HG03521 (cell line): ENCODE results near the gene LDLRAD3.

Source experiments
- ATAC-seq: cut with Tn5 transposase; IDR thresholded peaks from one replicate; pipeline ENCODE4 v1.9.1; 2021; ENCODE audit warnings: mild to moderate bottlenecking, moderate library complexity; ENCODE audit not compliant: unreplicated experiment

LDLRAD3 gene

GRCh38 chr11:36071917-36072500 lies 128.1 kb downstream of the LDLRAD3 start:
- ATAC-seq: no peak

GRCh38 chr11:36073411-36074203 lies 129.7 kb downstream of the LDLRAD3 start:
- no peak for ATAC-seq

DNA sequence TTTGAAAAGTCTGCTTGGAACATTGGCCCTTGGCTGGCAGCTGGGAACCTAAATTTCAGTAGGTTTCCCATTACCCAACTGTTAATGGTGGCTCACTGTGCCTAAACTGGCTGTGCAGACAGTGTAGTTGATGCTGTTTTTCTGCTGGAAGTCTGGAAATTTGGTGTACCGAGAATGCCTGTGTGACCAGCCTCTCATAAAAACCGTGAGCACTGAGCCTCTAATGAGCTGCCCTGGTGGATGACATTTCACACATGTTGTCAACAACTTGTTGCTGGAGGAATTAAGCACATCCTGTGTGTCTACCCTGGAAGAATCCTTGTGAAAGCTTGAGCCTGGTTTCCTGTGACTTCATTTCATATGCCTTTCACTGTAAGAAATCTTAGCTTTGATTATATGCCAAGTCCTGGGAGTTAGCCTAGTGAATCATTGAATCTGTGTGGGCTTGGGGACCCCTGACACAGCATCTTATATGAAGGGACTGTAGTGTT lies 131.1 kb downstream of the LDLRAD3 start:
- ATAC-seq: no peak

GRCh38 chr11:36077368-36077767 lies 133.5 kb downstream of the LDLRAD3 start:
- no peak for ATAC-seq

DNA sequence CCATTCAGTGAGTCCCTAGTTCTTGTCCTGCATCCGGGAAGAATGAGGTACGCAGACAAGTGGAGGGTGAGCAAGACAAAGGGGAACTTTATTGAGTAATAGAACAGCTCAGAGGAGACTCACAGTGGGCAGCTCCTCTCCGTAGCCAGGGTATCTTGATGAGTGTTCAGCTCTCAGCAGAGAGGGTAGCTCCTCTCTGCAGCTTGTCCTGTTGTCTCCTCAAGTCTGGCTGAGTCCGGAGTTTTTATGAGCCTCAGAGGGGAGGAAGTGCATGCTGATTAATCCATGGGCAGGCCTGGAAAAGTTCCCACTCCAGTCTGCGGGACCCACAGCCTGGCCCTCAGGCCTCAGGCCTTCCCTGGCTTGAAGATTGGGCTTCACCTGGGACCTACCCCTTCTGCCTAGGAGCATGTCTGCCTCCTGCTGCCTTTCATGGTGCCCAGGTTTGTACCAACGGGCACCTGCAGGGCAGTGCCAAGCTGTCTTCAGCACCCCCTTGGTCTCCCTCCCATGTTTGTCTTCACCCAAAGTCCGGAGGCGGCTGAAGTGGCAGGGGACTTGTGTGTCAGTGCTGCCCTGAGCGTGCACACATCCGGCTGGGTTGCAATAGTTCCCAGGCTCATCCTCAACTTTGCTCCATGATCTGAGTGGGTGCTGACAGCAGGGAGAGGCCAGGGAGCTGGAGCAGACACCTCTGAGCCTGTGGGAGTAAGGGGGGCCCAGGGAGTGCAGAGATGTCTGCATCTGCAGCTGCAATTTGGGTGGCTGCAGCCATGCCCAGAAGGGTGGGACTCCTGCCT lies 134.2 kb downstream of the LDLRAD3 start:
- ATAC-seq: no peak

DNA sequence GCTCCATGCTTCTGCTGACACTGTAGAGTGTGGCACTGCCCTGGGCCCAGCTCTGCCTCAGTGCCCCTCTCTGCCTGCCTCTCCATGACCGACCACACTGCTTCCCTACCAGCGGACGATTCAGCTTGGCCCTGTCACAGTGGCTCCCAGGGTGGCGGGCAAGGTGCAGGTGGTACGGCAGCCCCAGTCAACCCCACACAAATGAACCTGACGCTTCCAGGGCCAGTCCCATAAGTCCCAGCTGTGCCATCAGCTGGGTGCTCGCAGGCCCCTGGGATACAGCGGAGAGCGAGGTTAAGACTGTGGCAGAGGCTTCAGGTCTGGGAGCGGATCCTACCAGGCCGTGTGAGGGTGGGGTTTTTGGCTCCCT lies 134.8 kb downstream of the LDLRAD3 start:
- no peak for ATAC-seq

GRCh38 chr11:36079878-36080675 lies 136.2 kb downstream of the LDLRAD3 start:
- ATAC-seq: no peak

GRCh38 chr11:36081274-36081945 lies 137.5 kb downstream of the LDLRAD3 start:
- ATAC-seq: no peak

GRCh38 chr11:36086366-36086765 lies 142.5 kb downstream of the LDLRAD3 start:
- ATAC-seq: no peak

DNA sequence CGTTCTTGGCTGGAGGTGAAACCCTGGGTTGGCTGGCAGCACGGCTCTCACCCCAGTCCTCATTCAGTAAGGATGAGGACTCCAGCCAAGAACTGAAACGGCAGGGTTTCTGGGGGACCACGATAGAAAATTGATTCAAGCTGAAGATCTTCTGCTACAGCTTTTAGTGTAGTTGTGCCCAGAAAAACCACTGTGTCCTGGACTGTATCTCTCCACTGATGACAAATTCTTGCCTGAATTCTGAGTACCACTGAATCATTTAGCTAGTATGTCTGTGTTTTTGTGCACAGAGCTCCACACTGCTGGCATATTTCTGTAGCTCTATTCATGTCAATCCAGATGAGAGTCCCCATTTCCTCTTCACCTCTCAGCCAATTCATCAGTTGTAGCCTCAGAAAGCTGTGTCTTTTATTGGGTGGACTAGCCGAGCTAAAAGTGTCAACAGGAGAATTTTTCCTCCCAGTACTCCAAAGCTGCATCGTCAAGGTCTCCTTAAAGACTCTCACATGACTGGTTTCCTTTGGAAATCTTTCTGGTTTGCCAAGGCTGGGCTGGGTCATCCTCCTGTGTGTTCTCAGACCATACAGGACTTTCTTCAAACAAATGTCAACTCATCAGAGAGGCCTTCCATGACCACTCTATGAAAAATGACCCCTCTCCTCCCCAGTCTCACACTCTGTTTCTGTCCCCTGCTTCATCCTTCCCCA lies 144.6 kb downstream of the LDLRAD3 start:
- no peak for ATAC-seq

DNA sequence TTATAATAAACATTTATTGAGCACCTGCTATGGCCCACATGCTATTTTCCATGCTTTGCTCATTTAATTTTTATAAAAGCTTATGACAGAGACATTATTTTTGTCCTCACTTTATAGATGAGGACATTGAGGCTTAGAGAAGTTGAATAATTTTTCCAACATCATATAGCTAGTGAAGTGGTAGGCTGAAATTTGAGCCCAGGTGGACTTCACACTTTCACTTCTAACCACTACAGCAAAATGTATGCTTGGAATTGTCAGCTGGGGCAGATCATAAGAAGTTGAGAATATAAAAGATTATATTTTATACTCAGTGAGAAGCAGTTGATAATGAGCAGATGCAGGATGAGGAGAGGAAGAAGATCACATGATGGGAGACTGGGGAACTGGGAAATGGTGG lies 146.1 kb downstream of the LDLRAD3 start:
- no peak for ATAC-seq

DNA sequence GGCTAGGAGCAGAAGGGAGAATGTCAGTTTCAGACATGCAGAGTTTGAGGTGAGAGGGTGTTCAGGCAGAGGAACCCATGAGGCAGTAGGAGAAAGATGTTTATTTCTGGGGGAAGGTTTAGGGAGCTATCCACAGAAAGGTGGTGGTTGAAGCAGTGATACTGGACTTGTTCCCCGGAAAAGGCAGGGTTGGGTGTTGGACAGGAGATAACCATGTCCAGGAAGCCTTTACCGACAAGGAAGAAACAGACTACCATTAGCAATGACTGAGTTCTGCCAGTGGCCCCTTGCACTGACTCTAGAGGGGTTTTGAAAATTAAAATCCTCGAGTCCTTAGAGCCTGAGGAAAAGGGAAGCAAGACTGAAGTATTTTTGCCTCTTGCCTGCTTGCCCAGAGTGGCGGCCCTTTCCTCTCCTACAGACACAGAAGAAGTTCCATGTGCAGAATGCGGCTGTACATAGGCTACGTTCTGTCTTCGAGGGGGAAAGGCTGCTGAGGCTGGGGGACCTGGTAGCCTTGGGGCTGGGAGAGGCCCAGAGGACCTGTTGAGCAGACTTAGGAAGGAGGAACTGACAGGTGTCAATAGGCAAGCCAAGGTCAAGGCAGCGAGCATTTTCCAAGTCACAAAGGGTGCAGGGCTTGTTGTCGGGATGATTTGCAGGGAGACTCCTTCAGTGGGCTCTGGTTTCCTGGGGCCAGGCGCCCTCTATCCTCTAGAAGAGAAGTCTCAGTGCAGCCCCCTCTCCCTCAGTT lies 146.7 kb downstream of the LDLRAD3 start:
- no peak for ATAC-seq

DNA sequence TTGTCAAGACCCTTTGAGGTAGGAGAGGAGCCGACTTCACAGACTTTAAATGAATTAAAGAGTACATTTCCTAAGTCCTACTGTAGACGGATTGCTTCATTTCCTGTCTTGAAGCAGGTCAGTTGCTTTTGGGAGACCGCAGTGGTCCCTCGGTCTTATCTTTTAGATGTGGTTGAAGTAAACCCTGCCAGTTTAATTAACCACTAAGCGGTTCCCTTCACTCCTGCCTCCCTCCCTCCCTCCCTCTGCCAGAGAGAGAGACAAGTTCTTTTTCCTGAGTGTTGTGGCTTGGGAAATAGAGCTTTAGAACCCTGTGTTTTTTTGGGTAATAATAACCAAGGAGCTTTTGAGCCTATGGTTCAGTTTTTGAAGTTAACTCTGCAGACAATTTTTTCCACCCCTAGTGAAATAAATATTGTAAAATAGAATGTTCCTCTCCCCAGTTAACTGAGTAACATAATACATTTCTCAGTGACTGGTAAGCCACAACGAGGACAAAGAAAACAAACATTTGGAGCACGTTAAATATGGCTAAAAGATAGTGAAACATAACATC lies 147.5 kb downstream of the LDLRAD3 start:
- ATAC-seq: no peak

GRCh38 chr11:36092314-36093030 lies 148.6 kb downstream of the LDLRAD3 start:
- no peak for ATAC-seq

GRCh38 chr11:36093548-36093947 lies 149.7 kb downstream of the LDLRAD3 start:
- ATAC-seq: no peak

DNA sequence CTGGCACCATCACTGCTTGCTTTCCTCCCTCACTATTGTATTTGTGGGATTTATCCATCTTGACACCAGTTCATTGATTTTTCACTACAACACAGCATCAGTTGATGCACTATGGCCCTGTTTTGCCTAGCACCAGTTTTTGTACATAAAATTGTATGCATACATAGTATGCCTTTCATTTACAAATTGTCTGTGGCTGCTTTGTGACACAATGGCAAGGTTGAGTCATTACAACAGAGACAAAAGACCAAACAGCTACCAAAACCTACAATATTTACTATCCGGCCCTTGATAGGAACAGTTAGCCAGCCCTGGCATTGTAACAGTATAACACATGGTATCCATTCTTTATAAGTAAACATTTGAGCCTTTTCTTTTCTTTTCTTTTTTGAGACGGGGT lies 150.3 kb downstream of the LDLRAD3 start:
- ATAC-seq: no peak

GRCh38 chr11:36095716-36096115 lies 151.9 kb downstream of the LDLRAD3 start:
- ATAC-seq: no peak

- no peak for ATAC-seq
These were observed 153.4 kb downstream of the LDLRAD3 start for GRCh38 chr11:36097219-36097650.
